H1 (cell line): Measurements from ENCODE around the gene POLR2F. TPM values are rescaled to one million over a fixed set of nuclear protein-coding genes. Genes with fewer than 3 reads are reported as not detected.

Source experiments
- CREB1 ChIP-seq: IDR thresholded peaks from 2 replicates; pipeline ENCODE4 v1.6.1; 2012; ENCODE audit warnings: inconsistent platforms
- MAFK ChIP-seq: IDR thresholded peaks from 2 replicates; pipeline ENCODE4 v1.6.1; 2012; ENCODE audit warnings: low read depth, mild to moderate bottlenecking, improper control_type of control experiment, low read length
- NRF1 ChIP-seq: IDR thresholded peaks from 2 replicates; pipeline ENCODE4 v1.6.1; 2011; ENCODE audit warnings: mild to moderate bottlenecking, low read depth, low read length, improper control_type of control experiment
- RAD21 ChIP-seq, 2 experiments: IDR thresholded peaks in 1 of 2; conservative IDR thresholded peaks in 1 of 2; 2 replicates each; pipeline ENCODE4 v1.6.1; 2011; ENCODE audit warnings: low read depth in 2 of 2, low read length in 2 of 2, improper control_type of control experiment in 1 of 2, inconsistent platforms in 1 of 2, mild to moderate bottlenecking in 1 of 2, moderate library complexity in 1 of 2
- TAF7 ChIP-seq: optimal IDR thresholded peaks from 2 replicates; pipeline ENCODE3; 2011; ENCODE audit warnings: low read depth, mild to moderate bottlenecking, inconsistent platforms, low read length, moderate library complexity, borderline replicate concordance
- polyA plus RNA-seq, 7 experiments: library from polyadenylated mRNA; depleted of rRNA in 3 of 7; stranded (reverse) in 5 of 7; unstranded in 2 of 7; fragments of >200 nt in 5 of 7; fragments of 200-250 nt in 2 of 7; gene quantifications; 1 replicate in 5 of 7; 2 replicates in 1 of 7; 4 replicates in 1 of 7; pipeline versions ENCODE4 v1.2.1 to v1.2.3, GENCODE V29; 2011 to 2013; ENCODE audit warnings: missing spikeins in 2 of 7, mixed read lengths in 2 of 7
- total RNA-seq: library from RNA; stranded (reverse); fragmentation: NEBNext Ultra II Directional; extraction: Animal tissue kit (Norgen Biotek cat#: 25700); gene quantifications from 2 replicates; pipeline ENCODE4 v1.2.1, GENCODE V29; 2021

POLR2F gene
- total and polyA plus RNA-seq, 2 of the 8 experiments (the other 6 are each of a cell fraction or from before 2014, with no cell fraction given), result 150 to 176 TPM

DNA sequence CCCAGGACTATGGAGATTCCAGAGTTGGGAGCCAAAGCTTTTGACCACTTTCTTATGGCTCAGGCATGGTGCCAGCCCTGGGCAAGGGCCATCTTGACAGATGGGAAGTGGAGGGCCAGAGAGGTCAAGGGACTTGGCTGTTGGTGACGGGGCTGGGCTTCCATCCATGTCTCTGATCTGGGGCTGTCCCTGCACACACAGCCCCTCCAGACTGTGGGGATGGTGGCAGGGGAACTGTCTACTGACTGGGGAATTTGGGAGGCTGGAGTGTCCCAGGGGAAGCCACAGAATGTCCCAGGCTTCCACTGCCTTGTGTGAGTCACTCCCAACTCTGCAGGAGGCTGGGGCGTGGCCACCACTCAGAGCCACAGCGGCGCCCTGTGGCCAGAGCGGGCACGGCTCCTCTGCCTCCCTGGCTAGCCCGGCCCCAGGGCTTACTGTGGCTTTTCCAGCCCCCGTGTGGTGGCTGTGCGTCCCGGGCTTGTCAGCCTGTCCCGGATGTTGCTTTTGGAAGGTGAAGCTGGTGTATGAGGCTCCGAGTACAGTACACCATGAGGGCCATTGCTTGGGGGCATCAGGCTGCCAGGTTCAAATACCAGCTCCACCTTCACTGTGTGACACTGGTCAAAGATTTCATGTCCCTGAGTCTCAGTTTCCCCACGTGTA, 19.7 kb upstream of the POLR2F start (continued):
- TF ChIP-seq TAF7, result no peak
- peak; percentile 62 to 74 for TF ChIP-seq RAD21 (IDR thresholded peaks at IDR 0.05 in 1 of 2, conservative IDR thresholded peaks at IDR 0.05 in 1 of 2; ENCODE audit: low read depth in 2 of 2, low read length in 2 of 2)
- TF ChIP-seq MAFK, result no peak
- TF ChIP-seq NRF1, result no peak
- TF ChIP-seq CREB1, result peak; percentile 57
